ENCODE data around the gene DYRK1A.

- no peak for TF ChIP-seq POLR2A (IDR thresholded peaks at IDR 0.05)
- no peak for TF ChIP-seq CTCF (IDR thresholded peaks at IDR 0.05)
Observed at GRCh38 chr21:37324558-37324957, 42.0 kb upstream of the DYRK1A start.

All from heart left ventricle (tissue), 13 donors.